ENCODE results near the gene KDM6A.

The KDM6A gene

DNA sequence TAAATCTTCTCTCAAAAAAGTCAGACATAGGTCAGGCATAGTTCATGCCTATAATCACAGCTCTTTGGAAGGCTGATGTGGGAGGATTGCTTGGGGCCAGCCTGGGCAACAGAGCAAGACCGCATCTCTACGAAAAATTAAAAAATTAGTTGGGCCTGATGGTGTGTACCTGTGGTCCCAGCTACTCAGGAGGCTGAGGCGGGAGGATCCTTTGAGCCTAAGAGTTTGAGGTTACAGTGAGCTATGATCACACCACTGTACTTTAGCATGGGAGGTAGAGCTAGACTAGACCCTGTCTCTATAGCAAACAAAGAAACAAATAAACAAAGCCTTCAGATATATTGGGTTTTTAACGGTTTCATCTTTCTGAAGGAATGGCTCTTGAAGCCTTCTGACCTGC lies 265.5 kb downstream of the KDM6A start:
- H2BK12ac ChIP-seq (ENCODE audit: low read length in 2 of 2): no peak overlapping the region
- H3K27me3 ChIP-seq (ENCODE audit: control insufficient read depth in 1 of 2, insufficient read depth in 1 of 2, low read length in 2 of 2): peaks cover 0 to 5% of the 10 kb centered on the region in 2 experiments
- no peak overlapping the region for H2AK5ac ChIP-seq (ENCODE audit: low read length, severe bottlenecking)
- no peaks in the 10 kb centered on the region for H3K4me1 ChIP-seq (ENCODE audit: control insufficient read depth, insufficient read depth, low read depth, low read length)
- DNase-seq: no peak
- H3K14ac ChIP-seq (ENCODE audit: low read length in 2 of 2): no peak overlapping the region
- no peak overlapping the region for H3K4me3 ChIP-seq (ENCODE audit: insufficient read depth in 1 of 2, low read depth in 1 of 2, low read length in 2 of 2)
- H3K18ac ChIP-seq (ENCODE audit: low read depth in 1 of 2, low read length in 2 of 2): no peak overlapping the region
- no peak overlapping the region for H2BK120ac ChIP-seq (ENCODE audit: low read depth, low read length)
- H4K91ac ChIP-seq (ENCODE audit: low read length): no peak overlapping the region
- H3K23ac ChIP-seq (ENCODE audit: low read length in 2 of 2): no peak overlapping the region
- H2BK5ac ChIP-seq (ENCODE audit: low read depth, low read length, poor library complexity, severe bottlenecking): no peak overlapping the region
- no peak overlapping the region for H2AFZ ChIP-seq (ENCODE audit: low read depth, low read length)
- no peaks in the 10 kb centered on the region for H3K79me1 ChIP-seq (replicated peaks; ENCODE audit: low read length, poor library complexity, severe bottlenecking)
- H3K4ac ChIP-seq (ENCODE audit: low read depth in 1 of 2, low read length in 2 of 2): no peak overlapping the region
- H3K4me2 ChIP-seq (ENCODE audit: low read length, poor library complexity, severe bottlenecking): no peak overlapping the region
- H3K36me3 ChIP-seq (ENCODE audit: control insufficient read depth in 1 of 2, insufficient read depth in 2 of 2, low read depth in 1 of 2, low read length in 2 of 2): no peaks in the 10 kb centered on the region
- 93% methylated on average over 3 of the region's 4 CpGs for WGBS
- H3K27ac ChIP-seq (ENCODE audit: low read length, poor library complexity, severe bottlenecking): no peak overlapping the region
- H3K9me3 ChIP-seq (ENCODE audit: control insufficient read depth, low read length): no peaks in the 10 kb centered on the region
- no peak overlapping the region for H4K8ac ChIP-seq (ENCODE audit: low read length)
- no peak overlapping the region for H2BK15ac ChIP-seq (ENCODE audit: low read depth, poor library complexity, severe bottlenecking)
- no peak overlapping the region for H3K9ac ChIP-seq (ENCODE audit: low read length)

DNA sequence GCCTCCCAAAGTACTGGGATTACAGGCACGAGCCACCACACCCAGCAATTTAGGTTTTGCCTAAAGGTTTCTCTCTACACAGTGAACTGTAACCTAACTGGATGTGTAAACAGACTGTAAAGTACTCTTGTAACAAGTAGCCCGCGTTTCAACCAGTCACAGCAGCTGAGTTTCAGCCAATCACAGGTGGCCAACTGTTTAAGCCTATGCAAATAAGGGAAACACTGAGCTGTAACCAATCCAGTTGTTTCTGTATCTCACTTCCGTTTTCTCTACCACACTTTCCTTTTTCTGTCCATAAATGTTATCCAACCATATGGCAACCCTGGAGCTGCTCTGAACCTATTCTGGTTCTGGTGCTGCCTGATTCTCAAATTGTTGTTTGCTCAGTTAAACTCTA lies 267.8 kb downstream of the KDM6A start:
- no peak overlapping the region for H4K91ac ChIP-seq (ENCODE audit: low read length)
- H2BK5ac ChIP-seq (ENCODE audit: low read depth, low read length, poor library complexity, severe bottlenecking): no peak overlapping the region
- H3K4me2 ChIP-seq (ENCODE audit: low read length, poor library complexity, severe bottlenecking): no peak overlapping the region
- no peak overlapping the region for H4K8ac ChIP-seq (ENCODE audit: low read length)
- no peaks in the 10 kb centered on the region for H3K36me3 ChIP-seq (ENCODE audit: control insufficient read depth in 1 of 2, insufficient read depth in 2 of 2, low read depth in 1 of 2, low read length in 2 of 2)
- WGBS: 91% methylated on average over 3 of the region's 4 CpGs
- no peaks in the 10 kb centered on the region for H3K79me1 ChIP-seq (replicated peaks; ENCODE audit: low read length, poor library complexity, severe bottlenecking)
- H2AK5ac ChIP-seq (ENCODE audit: low read length, severe bottlenecking): no peak overlapping the region
- no peak overlapping the region for H2BK12ac ChIP-seq (ENCODE audit: low read length in 2 of 2)
- H3K9ac ChIP-seq (ENCODE audit: low read length): no peak overlapping the region
- no peak overlapping the region for H3K14ac ChIP-seq (ENCODE audit: low read length in 2 of 2)
- no peaks in the 10 kb centered on the region for H3K4me1 ChIP-seq (ENCODE audit: control insufficient read depth, insufficient read depth, low read depth, low read length)
- no peak overlapping the region for H3K4ac ChIP-seq (ENCODE audit: low read depth in 1 of 2, low read length in 2 of 2)
- no peak for DNase-seq
- H2AFZ ChIP-seq (ENCODE audit: low read depth, low read length): no peak overlapping the region
- no peak overlapping the region for H3K4me3 ChIP-seq (ENCODE audit: insufficient read depth in 1 of 2, low read depth in 1 of 2, low read length in 2 of 2)
- no peaks in the 10 kb centered on the region for H3K9me3 ChIP-seq (ENCODE audit: control insufficient read depth, low read length)
- no peak overlapping the region for H2BK15ac ChIP-seq (ENCODE audit: low read depth, poor library complexity, severe bottlenecking)
- no peak overlapping the region for H2BK120ac ChIP-seq (ENCODE audit: low read depth, low read length)
- no peak overlapping the region for H3K23ac ChIP-seq (ENCODE audit: low read length in 2 of 2)
- H3K27ac ChIP-seq (ENCODE audit: low read length, poor library complexity, severe bottlenecking): no peak overlapping the region
- no peak overlapping the region for H3K18ac ChIP-seq (ENCODE audit: low read depth in 1 of 2, low read length in 2 of 2)
- peaks cover 0 to 7% of the 10 kb centered on the region in 2 experiments for H3K27me3 ChIP-seq (ENCODE audit: control insufficient read depth in 1 of 2, insufficient read depth in 1 of 2, low read length in 2 of 2)

- H3K79me1 ChIP-seq (replicated peaks; ENCODE audit: low read length, poor library complexity, severe bottlenecking): no peaks in the 10 kb centered on the region
- H3K4me1 ChIP-seq (ENCODE audit: control insufficient read depth, insufficient read depth, low read depth, low read length): no peaks in the 10 kb centered on the region
- peaks cover 0 to 14% of the 10 kb centered on the region in 2 experiments for H3K27me3 ChIP-seq (ENCODE audit: control insufficient read depth in 1 of 2, insufficient read depth in 1 of 2, low read length in 2 of 2)
- H3K9ac ChIP-seq (ENCODE audit: low read length): no peak overlapping the region
- no peak overlapping the region for H3K4ac ChIP-seq (ENCODE audit: low read depth in 1 of 2, low read length in 2 of 2)
- no peaks in the 10 kb centered on the region for H3K36me3 ChIP-seq (ENCODE audit: control insufficient read depth in 1 of 2, insufficient read depth in 2 of 2, low read depth in 1 of 2, low read length in 2 of 2)
- no peak overlapping the region for H3K4me2 ChIP-seq (ENCODE audit: low read length, poor library complexity, severe bottlenecking)
- H2AFZ ChIP-seq (ENCODE audit: low read depth, low read length): no peak overlapping the region
- no peak overlapping the region for H4K8ac ChIP-seq (ENCODE audit: low read length)
- H2BK12ac ChIP-seq (ENCODE audit: low read length in 2 of 2): no peak overlapping the region
- no peak overlapping the region for H3K4me3 ChIP-seq (ENCODE audit: insufficient read depth in 1 of 2, low read depth in 1 of 2, low read length in 2 of 2)
- no peak overlapping the region for H3K14ac ChIP-seq (ENCODE audit: low read length in 2 of 2)
- H3K27ac ChIP-seq (ENCODE audit: low read length, poor library complexity, severe bottlenecking): no peak overlapping the region
- no peak overlapping the region for H2BK120ac ChIP-seq (ENCODE audit: low read depth, low read length)
- H3K18ac ChIP-seq (ENCODE audit: low read depth in 1 of 2, low read length in 2 of 2): no peak overlapping the region
- H3K23ac ChIP-seq (ENCODE audit: low read length in 2 of 2): no peak overlapping the region
- H3K9me3 ChIP-seq (ENCODE audit: control insufficient read depth, low read length): no peaks in the 10 kb centered on the region
- H2BK15ac ChIP-seq (ENCODE audit: low read depth, poor library complexity, severe bottlenecking): no peak overlapping the region
- H4K91ac ChIP-seq (ENCODE audit: low read length): no peak overlapping the region
- no peak overlapping the region for H2AK5ac ChIP-seq (ENCODE audit: low read length, severe bottlenecking)
- H2BK5ac ChIP-seq (ENCODE audit: low read depth, low read length, poor library complexity, severe bottlenecking): no peak overlapping the region
- DNase-seq: no peak
Measured at GRCh38 chrX:45142185-45142584, 269.2 kb downstream of the KDM6A start.

DNA sequence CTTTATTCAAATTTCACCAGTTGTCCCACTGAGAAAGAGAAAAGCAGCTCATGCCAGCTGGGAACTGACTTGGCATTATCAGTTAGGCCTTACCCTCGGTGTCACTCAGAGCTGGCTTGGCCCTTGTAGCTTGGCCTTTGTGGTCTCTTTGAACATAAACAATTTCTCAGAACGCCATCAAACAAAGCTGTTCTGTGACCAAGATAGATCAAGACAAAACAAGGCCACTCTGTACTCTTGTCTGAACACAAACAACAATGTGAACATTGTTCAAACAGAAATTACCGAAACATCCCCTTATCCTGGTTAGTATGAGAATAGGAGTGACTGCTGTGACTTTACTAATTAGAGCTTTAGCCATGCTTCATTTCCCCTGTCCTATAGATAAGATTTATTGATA lies 270.5 kb downstream of the KDM6A start:
- H2BK5ac ChIP-seq (ENCODE audit: low read depth, low read length, poor library complexity, severe bottlenecking): no peak overlapping the region
- no peaks in the 10 kb centered on the region for H3K4me1 ChIP-seq (ENCODE audit: control insufficient read depth, insufficient read depth, low read depth, low read length)
- no peak overlapping the region for H2BK15ac ChIP-seq (ENCODE audit: low read depth, poor library complexity, severe bottlenecking)
- H3K9me3 ChIP-seq (ENCODE audit: control insufficient read depth, low read length): no peaks in the 10 kb centered on the region
- H2BK120ac ChIP-seq (ENCODE audit: low read depth, low read length): no peak overlapping the region
- no peak overlapping the region for H3K14ac ChIP-seq (ENCODE audit: low read length in 2 of 2)
- DNase-seq: no peak
- no peak overlapping the region for H2AK5ac ChIP-seq (ENCODE audit: low read length, severe bottlenecking)
- 64% methylated on average over 1 of the region's 3 CpGs for WGBS
- no peak overlapping the region for H3K4me2 ChIP-seq (ENCODE audit: low read length, poor library complexity, severe bottlenecking)
- H4K8ac ChIP-seq (ENCODE audit: low read length): no peak overlapping the region
- H3K79me1 ChIP-seq (replicated peaks; ENCODE audit: low read length, poor library complexity, severe bottlenecking): no peaks in the 10 kb centered on the region
- H3K4me3 ChIP-seq (ENCODE audit: insufficient read depth in 1 of 2, low read depth in 1 of 2, low read length in 2 of 2): no peak overlapping the region
- H3K9ac ChIP-seq (ENCODE audit: low read length): no peak overlapping the region
- H3K27ac ChIP-seq (ENCODE audit: low read length, poor library complexity, severe bottlenecking): no peak overlapping the region
- H3K18ac ChIP-seq (ENCODE audit: low read depth in 1 of 2, low read length in 2 of 2): no peak overlapping the region
- H3K27me3 ChIP-seq (ENCODE audit: control insufficient read depth in 1 of 2, insufficient read depth in 1 of 2, low read length in 2 of 2): peaks cover 0 to 23% of the 10 kb centered on the region in 2 experiments
- no peaks in the 10 kb centered on the region for H3K36me3 ChIP-seq (ENCODE audit: control insufficient read depth in 1 of 2, insufficient read depth in 2 of 2, low read depth in 1 of 2, low read length in 2 of 2)
- no peak overlapping the region for H4K91ac ChIP-seq (ENCODE audit: low read length)
- no peak overlapping the region for H3K23ac ChIP-seq (ENCODE audit: low read length in 2 of 2)
- no peak overlapping the region for H2BK12ac ChIP-seq (ENCODE audit: low read length in 2 of 2)
- no peak overlapping the region for H3K4ac ChIP-seq (ENCODE audit: low read depth in 1 of 2, low read length in 2 of 2)
- H2AFZ ChIP-seq (ENCODE audit: low read depth, low read length): no peak overlapping the region

Measured in mesenchymal stem cell (in vitro differentiated cells and primary cell).